Measurements from ENCODE around the gene SPACA9. TPM values are rescaled to one million over a fixed set of nuclear protein-coding genes. Genes with fewer than 3 reads are reported as not detected.

The SPACA9 gene
- total and polyA plus RNA-seq, 2 of the 4 experiments (the other 2 are of a cell fraction): 0.90 to 4.9 TPM

GRCh38 chr9:132832171-132832881 lies 46.4 kb upstream of the SPACA9 start:
- Histone ChIP-seq H2BK15ac (ENCODE audit: low read depth, low read length) (no peak overlapping the region), H3K56ac (ENCODE audit: extremely low read depth, insufficient read depth, low read length) (no peak overlapping the region), H3K18ac (ENCODE audit: low read depth, low read length) (no peak overlapping the region), H3K9me1 (ENCODE audit: insufficient read depth, low read length) (no peaks in the 10 kb centered on the region), H4K91ac (ENCODE audit: insufficient read depth, low read depth, low read length) (no peak overlapping the region), H2AK5ac (ENCODE audit: low read depth, low read length) (no peak overlapping the region), H2AK9ac (replicated peaks; ENCODE audit: low read depth, low read length, poor library complexity) (no peak overlapping the region), H3K36me3 (ENCODE audit: control insufficient read depth, insufficient read depth, low read length) (no peaks in the 10 kb centered on the region), H3K4ac (ENCODE audit: low read depth, low read length) (no peak overlapping the region), H3K4me2 (ENCODE audit: low read depth, low read length) (no peak overlapping the region), H2AFZ (replicated peaks; ENCODE audit: low read length, poor library complexity) (no peak overlapping the region), H3K14ac (replicated peaks; ENCODE audit: low read depth, low read length) (no peak overlapping the region), H3K27ac (ENCODE audit: insufficient read depth, low read length) (no peak overlapping the region), H4K8ac (ENCODE audit: low read depth in 2 of 2, low read length in 2 of 2) (no peak overlapping the region), H2BK120ac (ENCODE audit: low read depth, low read length) (no peak overlapping the region), H2BK5ac (ENCODE audit: low read depth, low read length, poor library complexity, severe bottlenecking) (no peak overlapping the region), H4K20me1 (ENCODE audit: insufficient read depth, low read length) (no peaks in the 10 kb centered on the region), H3K23ac (ENCODE audit: low read depth, low read length) (no peak overlapping the region), H4K5ac (ENCODE audit: low read depth, low read length) (no peak overlapping the region), H3K9me3 (ENCODE audit: control insufficient read depth, insufficient read depth, low read length) (no peaks in the 10 kb centered on the region), H2BK20ac (ENCODE audit: low read depth, low read length) (no peak overlapping the region), H3K4me3 (ENCODE audit: insufficient read depth, low read depth, low read length) (no peak overlapping the region), H3K27me3 (ENCODE audit: control insufficient read depth, insufficient read depth, low read length) (peaks cover 29% of the 10 kb centered on the region), H3K9ac (ENCODE audit: low read depth, low read length) (no peak overlapping the region), H3K4me1 (ENCODE audit: control insufficient read depth, insufficient read depth, low read length) (no peaks in the 10 kb centered on the region), H3K79me1 (ENCODE audit: low read depth in 1 of 2, low read length in 2 of 2) (no peaks in the 10 kb centered on the region)
- BruUV-seq (replicated peaks): no TSS peak
- TF ChIP-seq RCOR1 (IDR thresholded peaks at IDR 0.05; ENCODE audit: insufficient replicate concordance, low read length) (no peak), NFE2L2 (IDR thresholded peaks at IDR 0.05; ENCODE audit: low read depth, low read length) (no peak), SMC3 (IDR thresholded peaks at IDR 0.05; ENCODE audit: low read depth, low read length) (no peak), BHLHE40 (IDR thresholded peaks at IDR 0.05; ENCODE audit: low read depth, low read length) (no peak), FOS (IDR thresholded peaks at IDR 0.05; ENCODE audit: low read depth, low read length) (no peak), MXI1 (IDR thresholded peaks at IDR 0.05; ENCODE audit: borderline replicate concordance, low read depth, low read length) (no peak), USF2 (IDR thresholded peaks at IDR 0.05; ENCODE audit: low read depth, low read length) (no peak), RAD21 (IDR thresholded peaks at IDR 0.05; ENCODE audit: low read length) (no peak), MAFK (IDR thresholded peaks at IDR 0.05; ENCODE audit: low read depth, low read length) (no peak), POLR2A (IDR thresholded peaks at IDR 0.05; ENCODE audit: low read depth, low read length) (no peak), CEBPB (IDR thresholded peaks at IDR 0.05; ENCODE audit: low read depth, low read length) (no peak), CTCF (conservative IDR thresholded peaks at IDR 0.05; ENCODE audit: low read depth, low read length) (no peak), ELK1 (IDR thresholded peaks at IDR 0.05; ENCODE audit: borderline replicate concordance, low read depth, low read length) (no peak), MAZ (IDR thresholded peaks at IDR 0.05; ENCODE audit: borderline replicate concordance, low read depth, low read length) (no peak)
- intact Hi-C loops (cut with micrococcal nuclease) (no loop called here), in situ Hi-C loops (cut with MboI; ENCODE audit: low sequenced_read_pairs) (no loop called here), dilution Hi-C loops (cut with HindIII; ENCODE audit: low sequenced_read_pairs, unreplicated experiment) (no loop called here)
- 50% methylated on average over 2 of the region's 9 CpGs; no CpG with 5 or more reads in 1 of the 2 experiments for WGBS, 2 experiments (ENCODE audit: extremely low coverage in 2 of 2, insufficient read length in 1 of 2)
- CTCF ChIA-PET: no interaction called here
- ATAC-seq (ENCODE audit: low read depth): no peak
- no peak for DNase-seq
- POLR2A ChIA-PET (ENCODE audit: unreplicated experiment): interaction anchor here (0.6 kb wide), 1 partner anchor 94 kb away, joined by 3 read pairs; no protein-coding TSS in a partner anchor
